Measurements from ENCODE around the gene ZC3HAV1.

- no peak for TF ChIP-seq TCF12 (IDR thresholded peaks at IDR 0.05; ENCODE audit: low read depth)
- TF ChIP-seq REST (IDR thresholded peaks at IDR 0.05; ENCODE audit: low read depth) = no peak
- no peak for TF ChIP-seq EP300 (IDR thresholded peaks at IDR 0.05; ENCODE audit: borderline replicate concordance)
- no peak for TF ChIP-seq MAX (IDR thresholded peaks at IDR 0.05)
- no peak for TF ChIP-seq CEBPB (IDR thresholded peaks at IDR 0.05)
Measured at GRCh38 chr7:139026551-139026950, 83.0 kb downstream of the ZC3HAV1 start.
